NT2/D1 (cell line): Measurements from ENCODE around the gene ABTB2.

Experiments
- SUZ12 ChIP-seq: IDR thresholded peaks from 2 replicates; pipeline ENCODE4 v1.6.1; 2011; ENCODE audit not compliant: insufficient read length, insufficient read depth; ENCODE audit errors: extremely low read depth
- YY1 ChIP-seq: IDR thresholded peaks from 2 replicates; pipeline ENCODE4 v1.6.1; 2011; ENCODE audit not compliant: insufficient read length, insufficient read depth

- TF ChIP-seq YY1 (no peak), SUZ12 (no peak)
These were observed 144.4 kb downstream of the ABTB2 start for GRCh38 chr11:34213366-34213765.
